Mesenchymal stem cell (in vitro differentiated cells and primary cell): Measurements from ENCODE around the gene SAMD11.

Experiments
- DNase-seq: peaks from one replicate; pipeline ENCODE4 v3.0.0-alpha.2; 2013
- H2AFZ ChIP-seq: one replicate; pipeline ENCODE4 v1.6.1; 2013; ENCODE audit warnings: low read depth, mild to moderate bottlenecking, control low read depth, inconsistent platforms, low read length, moderate library complexity
- H2AK5ac ChIP-seq: 2 replicates; pipeline ENCODE4 v1.6.1; 2013; ENCODE audit warnings: low read length, moderate library complexity, mild to moderate bottlenecking, inconsistent platforms; ENCODE audit not compliant: severe bottlenecking
- H2BK120ac ChIP-seq: one replicate; pipeline ENCODE4 v1.6.1; 2013; ENCODE audit warnings: low read depth, mild to moderate bottlenecking, inconsistent platforms, low read length, moderate library complexity
- H2BK12ac ChIP-seq, 2 experiments: one replicate each; pipeline ENCODE4 v1.6.1; 2013; ENCODE audit warnings: inconsistent platforms in 2 of 2, low read length in 2 of 2, mild to moderate bottlenecking in 2 of 2, moderate library complexity in 2 of 2, control low read depth in 1 of 2
- H2BK15ac ChIP-seq: one replicate; pipeline ENCODE4 v1.6.1; 2013; ENCODE audit warnings: mild to moderate bottlenecking, low read depth, inconsistent platforms; ENCODE audit not compliant: poor library complexity, severe bottlenecking
- H2BK5ac ChIP-seq: 2 replicates; pipeline ENCODE4 v1.6.1; 2013; ENCODE audit warnings: low read depth, mild to moderate bottlenecking, low read length, control low read depth, inconsistent platforms; ENCODE audit not compliant: poor library complexity, severe bottlenecking
- H3K14ac ChIP-seq, 2 experiments: one replicate each; pipeline ENCODE4 v1.6.1; 2013; ENCODE audit warnings: inconsistent platforms in 2 of 2, low read length in 2 of 2, control low read depth in 1 of 2, mild to moderate bottlenecking in 1 of 2, moderate library complexity in 1 of 2
- H3K18ac ChIP-seq, 2 experiments: one replicate each; pipeline ENCODE4 v1.6.1; 2013; ENCODE audit warnings: inconsistent platforms in 2 of 2, low read length in 2 of 2, control low read depth in 1 of 2, low read depth in 1 of 2, mild to moderate bottlenecking in 1 of 2
- H3K23ac ChIP-seq, 2 experiments: one replicate each; pipeline ENCODE4 v1.6.1; 2013; ENCODE audit warnings: inconsistent platforms in 2 of 2, low read length in 2 of 2, mild to moderate bottlenecking in 2 of 2, moderate library complexity in 2 of 2, control low read depth in 1 of 2
- H3K27ac ChIP-seq: 2 replicates; pipeline ENCODE4 v1.5.1; 2013; ENCODE audit warnings: mild to moderate bottlenecking, moderate library complexity, low read length, control low read depth, inconsistent platforms; ENCODE audit not compliant: poor library complexity, severe bottlenecking
- H3K27me3 ChIP-seq, 2 experiments: 2 replicates each; pipeline versions ENCODE4 v1.6.1 to v1.7.0; 2013; ENCODE audit warnings: low read length in 2 of 2, mild to moderate bottlenecking in 2 of 2, moderate library complexity in 2 of 2, control low read depth in 1 of 2, inconsistent platforms in 1 of 2; ENCODE audit not compliant: control insufficient read depth in 1 of 2, insufficient read depth in 1 of 2
- H3K36me3 ChIP-seq, 2 experiments: 2 replicates each; pipeline versions ENCODE4 v1.6.1 to v1.7.0; 2013; ENCODE audit warnings: low read length in 2 of 2, control low read depth in 1 of 2, inconsistent platforms in 1 of 2, low read depth in 1 of 2, mild to moderate bottlenecking in 1 of 2; ENCODE audit not compliant: insufficient read depth in 2 of 2, control insufficient read depth in 1 of 2
- H3K4ac ChIP-seq, 2 experiments: one replicate each; pipeline ENCODE4 v1.6.1; 2013; ENCODE audit warnings: inconsistent platforms in 2 of 2, low read length in 2 of 2, mild to moderate bottlenecking in 2 of 2, moderate library complexity in 2 of 2, control low read depth in 1 of 2, low read depth in 1 of 2
- H3K4me1 ChIP-seq: 2 replicates; pipeline ENCODE4 v1.6.1; 2013; ENCODE audit warnings: low read depth, low read length, control low read depth; ENCODE audit not compliant: control insufficient read depth, insufficient read depth
- H3K4me2 ChIP-seq: 2 replicates; pipeline ENCODE4 v1.6.1; 2013; ENCODE audit warnings: low read length, mild to moderate bottlenecking, inconsistent platforms; ENCODE audit not compliant: poor library complexity, severe bottlenecking
- H3K4me3 ChIP-seq, 2 experiments: 2 replicates each; pipeline versions ENCODE4 v1.5.1 to v1.7.0; 2013; ENCODE audit warnings: low read length in 2 of 2, mild to moderate bottlenecking in 2 of 2, control low read depth in 1 of 2, low read depth in 1 of 2; ENCODE audit not compliant: insufficient read depth in 1 of 2
- H3K79me1 ChIP-seq: replicated peaks from 2 replicates; pipeline ENCODE4 v1.6.1; 2013; ENCODE audit warnings: mild to moderate bottlenecking, control low read depth, low read length, inconsistent platforms; ENCODE audit not compliant: poor library complexity, severe bottlenecking
- H3K9ac ChIP-seq: 2 replicates; pipeline ENCODE4 v1.7.0; 2013; ENCODE audit warnings: mild to moderate bottlenecking, low read length, moderate library complexity
- H3K9me3 ChIP-seq: 2 replicates; pipeline ENCODE4 v1.7.0; 2013; ENCODE audit warnings: mild to moderate bottlenecking, low read length; ENCODE audit not compliant: control insufficient read depth
- H4K8ac ChIP-seq: one replicate; pipeline ENCODE4 v1.6.1; 2013; ENCODE audit warnings: inconsistent platforms, mild to moderate bottlenecking, low read length, moderate library complexity
- H4K91ac ChIP-seq: one replicate; pipeline ENCODE4 v1.6.1; 2013; ENCODE audit warnings: mild to moderate bottlenecking, low read length, inconsistent platforms
- WGBS: methylation state at CpG from one replicate; pipeline ENCODE4 v1.1.7; 2013; ENCODE audit warnings: mixed read lengths; 5-methylcytosine and 5-hydroxymethylcytosine counted together

The SAMD11 gene

GRCh38 chr1:921011-921837 lies 2.5 kb upstream of the SAMD11 start:
- Histone ChIP-seq H3K4ac (peak overlapping the region; percentile 9 to 68), H3K9ac (no peak overlapping the region), H2BK120ac (no peak overlapping the region), H4K8ac (no peak overlapping the region), H2AFZ (no peak overlapping the region), H2BK12ac (peak overlapping the region in 1 of 2 experiments; percentile 99), H3K4me3 (peak overlapping the region in 1 of 2 experiments; percentile 24), H3K23ac (peak overlapping the region in 1 of 2 experiments; percentile 46), H4K91ac (peak overlapping the region; percentile 92), H3K27me3 (peaks cover 71 to 80% of the 10 kb centered on the region in 2 experiments), H3K4me1 (peaks cover 55% of the 10 kb centered on the region), H2BK5ac (no peak overlapping the region), H3K18ac (peak overlapping the region in 1 of 2 experiments; percentile 92), H3K14ac (peak overlapping the region in 1 of 2 experiments; percentile 93), H2AK5ac (no peak overlapping the region), H3K4me2 (peak overlapping the region; percentile 41), H2BK15ac (no peak overlapping the region), H3K79me1 (no peaks in the 10 kb centered on the region), H3K27ac (no peak overlapping the region), H3K36me3 (peaks cover 0 to 2% of the 10 kb centered on the region in 2 experiments), H3K9me3 (no peaks in the 10 kb centered on the region)
- WGBS: 33% methylated on average over 38 of the region's 38 CpGs
- peak; percentile 86 for DNase-seq

GRCh38 chr1:923991-924655 lies 400 bp downstream of the SAMD11 start:
- no peak overlapping the region for H3K9ac ChIP-seq
- H4K8ac ChIP-seq: peak overlapping the region; percentile 38
- DNase-seq: no peak
- peak overlapping the region; percentile 7 for H2AFZ ChIP-seq
- H3K79me1 ChIP-seq: no peaks in the 10 kb centered on the region
- peak overlapping the region; percentile 52 to 88 for H3K18ac ChIP-seq
- peak overlapping the region; percentile 11 for H2BK120ac ChIP-seq
- H3K27me3 ChIP-seq: peaks cover 63 to 71% of the 10 kb centered on the region in 2 experiments
- H2BK12ac ChIP-seq: peak overlapping the region in 1 of 2 experiments; percentile 65
- no peaks in the 10 kb centered on the region for H3K9me3 ChIP-seq
- H2AK5ac ChIP-seq: no peak overlapping the region
- H2BK5ac ChIP-seq: no peak overlapping the region
- H4K91ac ChIP-seq: no peak overlapping the region
- WGBS: under 1% methylated on average over 64 of the region's 98 CpGs
- peak overlapping the region in 1 of 2 experiments; percentile 30 for H3K23ac ChIP-seq
- H3K4me3 ChIP-seq: peak overlapping the region; percentile 46 to 55
- H3K4me2 ChIP-seq: peak overlapping the region; percentile 71
- H3K36me3 ChIP-seq: peaks cover 0 to 3% of the 10 kb centered on the region in 2 experiments
- no peak overlapping the region for H3K14ac ChIP-seq
- H3K27ac ChIP-seq: no peak overlapping the region
- H2BK15ac ChIP-seq: peak overlapping the region; percentile 79
- peaks cover 54% of the 10 kb centered on the region for H3K4me1 ChIP-seq
- peak overlapping the region in 1 of 2 experiments; percentile 82 for H3K4ac ChIP-seq

GRCh38 chr1:924656-925560 lies 1.2 kb downstream of the SAMD11 start:
- H4K8ac ChIP-seq: peak overlapping the region; percentile 38
- WGBS: 2% methylated on average over 64 of the region's 120 CpGs
- H3K4me3 ChIP-seq: peak overlapping the region; percentile 46 to 55
- peak overlapping the region in 1 of 2 experiments; percentile 65 for H2BK12ac ChIP-seq
- H3K4me2 ChIP-seq: peak overlapping the region; percentile 71
- H3K4ac ChIP-seq: peak overlapping the region in 1 of 2 experiments; percentile 82
- no peaks in the 10 kb centered on the region for H3K9me3 ChIP-seq
- peak overlapping the region in 1 of 2 experiments; percentile 66 for H3K14ac ChIP-seq
- H2BK5ac ChIP-seq: no peak overlapping the region
- peak overlapping the region; percentile 52 to 88 for H3K18ac ChIP-seq
- H2BK120ac ChIP-seq: peak overlapping the region; percentile 23
- peaks cover 54% of the 10 kb centered on the region for H3K4me1 ChIP-seq
- peak; percentile 48 for DNase-seq
- H3K79me1 ChIP-seq: no peaks in the 10 kb centered on the region
- H3K27me3 ChIP-seq: peaks cover 55 to 70% of the 10 kb centered on the region in 2 experiments
- no peak overlapping the region for H3K9ac ChIP-seq
- no peak overlapping the region for H3K27ac ChIP-seq
- no peak overlapping the region for H4K91ac ChIP-seq
- H2AK5ac ChIP-seq: no peak overlapping the region
- H3K23ac ChIP-seq: peak overlapping the region in 1 of 2 experiments; percentile 97
- peak overlapping the region; percentile 79 for H2BK15ac ChIP-seq
- peaks cover 0 to 4% of the 10 kb centered on the region in 2 experiments for H3K36me3 ChIP-seq
- peak overlapping the region; percentile 7 for H2AFZ ChIP-seq
